HepG2 (cell line): ENCODE results near the gene CHCHD1. TPM values are rescaled to one million over a fixed set of nuclear protein-coding genes. Genes with fewer than 3 reads are reported as not detected.
A peak's percentile ranks its signal among the peaks of the same experiment; 100 is the strongest.

Source experiments
- ARNT2 ChIP-seq: sonication (generic); formaldehyde crosslinking; IDR thresholded peaks from 2 replicates; pipeline ENCODE4 v1.8.0; 2022; ENCODE audit warnings: mild to moderate bottlenecking, low read depth, missing genetic modification reagents, moderate library complexity
- CHD2 ChIP-seq: IDR thresholded peaks from 2 replicates; pipeline ENCODE4 v1.6.1; 2011; ENCODE audit warnings: low read depth, low read length, improper control_type of control experiment
- HNRNPK ChIP-seq: fragments of 200-400 bp; formaldehyde crosslinking; IDR thresholded peaks from 2 replicates; pipeline ENCODE4 v1.6.1; 2018; ENCODE audit warnings: low read length, low read depth, moderate library complexity, mild to moderate bottlenecking; ENCODE audit not compliant: poor library complexity, severe bottlenecking
- IKZF1 ChIP-seq: fragments of 450-650 bp; IDR thresholded peaks from 2 replicates; pipeline ENCODE4 v1.7.1; 2016
- JUNB ChIP-seq: sonication (generic); formaldehyde crosslinking; IDR thresholded peaks from 2 replicates; pipeline ENCODE4 v1.8.0; 2022; ENCODE audit warnings: missing genetic modification reagents, mild to moderate bottlenecking, borderline replicate concordance
- KDM5A ChIP-seq: fragments of 200-600 bp; sonication (generic); IDR thresholded peaks from 2 replicates; pipeline ENCODE4 v1.7.0; 2018; ENCODE audit warnings: antibody characterized with exemption, mild to moderate bottlenecking, low read length, borderline replicate concordance
- MEIS1 ChIP-seq: sonication (generic); formaldehyde crosslinking; IDR thresholded peaks from 2 replicates; pipeline ENCODE4 v1.9.0; 2021; ENCODE audit warnings: mild to moderate bottlenecking, missing genetic modification reagents, moderate library complexity, borderline replicate concordance
- MYC ChIP-seq: sonication (generic); formaldehyde crosslinking; IDR thresholded peaks from 2 replicates; pipeline ENCODE4 v1.9.0; 2021; ENCODE audit warnings: missing genetic modification reagents, borderline replicate concordance
- NFIC ChIP-seq: IDR thresholded peaks from 2 replicates; pipeline ENCODE4 v1.6.1; 2012; ENCODE audit warnings: mild to moderate bottlenecking, low read length, inconsistent platforms
- SMYD3 ChIP-seq: sonication (generic); formaldehyde crosslinking; IDR thresholded peaks from 2 replicates; pipeline ENCODE4 v1.8.1; 2023; ENCODE audit warnings: mild to moderate bottlenecking, missing genetic modification reagents
- SUZ12 ChIP-seq: fragments of 150-350 bp; IDR thresholded peaks from 2 replicates; pipeline ENCODE4 v1.6.1; 2014; ENCODE audit warnings: low read depth, low read length
- TMF1 ChIP-seq: sonication (generic); formaldehyde crosslinking; IDR thresholded peaks from 2 replicates; pipeline ENCODE4 v1.8.1; 2022; ENCODE audit warnings: low read depth, missing genetic modification reagents
- ZBTB38 ChIP-seq: sonication (generic); formaldehyde crosslinking; IDR thresholded peaks from 2 replicates; pipeline ENCODE4 v1.5.1; 2020; ENCODE audit warnings: mild to moderate bottlenecking, missing genetic modification reagents
- ZMAT3 ChIP-seq: sonication (generic); formaldehyde crosslinking; conservative IDR thresholded peaks from 2 replicates; pipeline ENCODE4 v1.7.0; 2021; ENCODE audit warnings: missing genetic modification reagents
- ZMYM4 ChIP-seq: sonication (generic); formaldehyde crosslinking; IDR thresholded peaks from 2 replicates; pipeline ENCODE4 v1.8.1; 2023; ENCODE audit warnings: mild to moderate bottlenecking, missing genetic modification reagents
- ZNF333 ChIP-seq: sonication (generic); formaldehyde crosslinking; IDR thresholded peaks from 2 replicates; pipeline ENCODE4 v1.4.0; 2020; ENCODE audit warnings: mild to moderate bottlenecking, missing genetic modification reagents, borderline replicate concordance
- ZNF350 ChIP-seq: sonication (generic); formaldehyde crosslinking; IDR thresholded peaks from 2 replicates; pipeline ENCODE4 v1.4.0; 2020; ENCODE audit warnings: mild to moderate bottlenecking, low read depth, missing genetic modification reagents, borderline replicate concordance
- ZNF496 ChIP-seq: sonication (generic); formaldehyde crosslinking; IDR thresholded peaks from 2 replicates; pipeline ENCODE4 v1.8.1; 2023; ENCODE audit warnings: mild to moderate bottlenecking, moderate library complexity, missing genetic modification reagents; ENCODE audit not compliant: insufficient replicate concordance
- polyA plus RNA-seq, 8 experiments: library from polyadenylated mRNA; depleted of rRNA in 3 of 8; stranded (reverse) in 7 of 8; unstranded in 1 of 8; fragments of >200 nt; fragmentation: Illumina TruSeq in 4 of 8; extraction: Trizol in 4 of 8; gene quantifications; 2 replicates each; pipeline versions ENCODE4 v1.2.1 to v1.2.3, GENCODE V29; 2011 to 2016; ENCODE audit warnings: low read depth in 4 of 8, missing spikeins in 1 of 8, mixed read lengths in 1 of 8; ENCODE audit not compliant: insufficient read depth in 1 of 8
- total RNA-seq, 5 experiments: library from RNA; depleted of rRNA; stranded (reverse); fragments of >200 nt; fragmentation: Illumina TruSeq; extraction: Trizol; gene quantifications; 2 replicates each; pipeline ENCODE4 v1.2.3, GENCODE V29; 2016; ENCODE audit warnings: low read depth in 1 of 5
- TF ChIP-seq, protein P1 (sequence below): sonication (generic); formaldehyde crosslinking; IDR thresholded peaks from 2 replicates; pipeline ENCODE4 v1.5.0; 2020; ENCODE audit warnings: missing genetic modification reagents
- TF ChIP-seq, protein P2 (sequence below): sonication (generic); formaldehyde crosslinking; IDR thresholded peaks from 2 replicates; pipeline ENCODE4 v1.5.1; 2020; ENCODE audit warnings: mild to moderate bottlenecking, missing genetic modification reagents, moderate library complexity
- TF ChIP-seq, protein P3 (sequence below): fragments of 450-650 bp; IDR thresholded peaks from 2 replicates; pipeline ENCODE4 v1.6.1; 2016
- TF ChIP-seq, protein P4 (sequence below): IDR thresholded peaks from 2 replicates; pipeline ENCODE4 v1.6.1; 2016; ENCODE audit warnings: low read depth
- TF ChIP-seq, protein P5 (sequence below): sonication (generic); IDR thresholded peaks from 2 replicates; pipeline ENCODE4 v1.6.1; 2016; ENCODE audit warnings: low read depth, borderline replicate concordance

Gene CHCHD1
- total and polyA plus RNA-seq, 2 of the 13 experiments (the other 11 are each of a cell fraction or from before 2014, with no cell fraction given): 36.9 to 71.2 TPM

DNA sequence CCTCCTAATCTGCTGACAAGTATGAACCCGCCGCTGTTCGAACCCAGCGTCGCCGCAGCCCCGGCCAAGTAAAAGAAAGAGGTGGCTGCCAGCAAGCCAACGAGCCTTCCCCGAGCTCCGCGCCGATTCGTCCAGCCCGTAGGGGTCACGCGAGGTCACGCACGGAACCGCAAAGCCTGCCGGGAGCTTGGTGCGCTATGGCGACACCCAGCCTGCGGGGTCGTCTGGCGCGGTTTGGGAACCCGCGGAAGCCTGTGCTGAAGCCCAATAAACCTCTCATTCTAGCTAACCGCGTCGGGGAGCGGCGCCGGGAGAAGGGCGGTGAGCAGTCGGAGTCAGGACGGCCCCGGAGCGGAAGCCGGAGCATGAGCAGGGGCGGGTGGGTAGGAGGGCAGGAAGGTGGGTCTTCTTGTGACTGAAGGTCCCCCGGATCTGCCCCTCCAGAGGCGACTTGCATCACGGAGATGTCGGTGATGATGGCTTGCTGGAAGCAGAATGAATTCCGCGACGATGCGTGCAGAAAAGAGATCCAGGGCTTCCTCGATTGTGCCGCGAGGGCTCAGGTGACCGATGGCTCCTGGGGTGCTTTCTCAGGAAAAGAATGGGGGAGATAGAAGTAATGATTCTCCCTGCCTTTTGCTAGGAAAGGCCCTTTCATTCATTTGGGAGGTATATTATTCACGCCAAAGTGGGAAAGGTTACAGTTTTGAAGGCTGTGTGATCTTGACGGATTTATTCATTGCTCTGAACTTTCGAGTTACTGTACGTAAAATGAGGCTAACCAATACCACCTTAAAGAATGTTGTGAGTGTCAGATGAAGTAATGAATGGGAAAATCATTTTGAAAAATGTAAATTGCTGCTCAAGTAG lies at the start of gene CHCHD1 (continued):
- TF ChIP-seq, protein P1, sequence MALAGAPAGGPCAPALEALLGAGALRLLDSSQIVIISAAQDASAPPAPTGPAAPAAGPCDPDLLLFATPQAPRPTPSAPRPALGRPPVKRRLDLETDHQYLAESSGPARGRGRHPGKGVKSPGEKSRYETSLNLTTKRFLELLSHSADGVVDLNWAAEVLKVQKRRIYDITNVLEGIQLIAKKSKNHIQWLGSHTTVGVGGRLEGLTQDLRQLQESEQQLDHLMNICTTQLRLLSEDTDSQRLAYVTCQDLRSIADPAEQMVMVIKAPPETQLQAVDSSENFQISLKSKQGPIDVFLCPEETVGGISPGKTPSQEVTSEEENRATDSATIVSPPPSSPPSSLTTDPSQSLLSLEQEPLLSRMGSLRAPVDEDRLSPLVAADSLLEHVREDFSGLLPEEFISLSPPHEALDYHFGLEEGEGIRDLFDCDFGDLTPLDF (CRISPR knock-in tag): 0 out of 2 replicates have a peak, but pooled peaks have one; percentile 45
- TF ChIP-seq NFIC (no peak), IKZF1 (no peak), ZNF496 (CRISPR knock-in tag) (no peak), ZMYM4 (no peak; the same call in none of the 2 replicates), ZNF333 (CRISPR knock-in tag) (no peak), JUNB (CRISPR knock-in tag) (no peak), MEIS1 (CRISPR knock-in tag) (0 out of 2 replicates have a peak, but pooled peaks have one; percentile 35), MYC (peak; percentile 81), ZNF350 (CRISPR knock-in tag) (peak; percentile 82; the same call in 1 of the 2 replicates), CHD2 (no peak), TMF1 (CRISPR knock-in tag) (no peak), ZMAT3 (CRISPR knock-in tag) (0 out of 2 replicates have a peak, but pooled peaks have one; percentile 37), ARNT2 (CRISPR knock-in tag) (0 out of 2 replicates have a peak, but pooled peaks have one; percentile 45), HNRNPK (no peak), KDM5A (peak; percentile 87), SMYD3 (CRISPR knock-in tag) (no peak), ZBTB38 (peak; percentile 77; the same call in 1 of the 2 replicates), SUZ12 (peak; percentile 44)
- TF ChIP-seq, protein P2, sequence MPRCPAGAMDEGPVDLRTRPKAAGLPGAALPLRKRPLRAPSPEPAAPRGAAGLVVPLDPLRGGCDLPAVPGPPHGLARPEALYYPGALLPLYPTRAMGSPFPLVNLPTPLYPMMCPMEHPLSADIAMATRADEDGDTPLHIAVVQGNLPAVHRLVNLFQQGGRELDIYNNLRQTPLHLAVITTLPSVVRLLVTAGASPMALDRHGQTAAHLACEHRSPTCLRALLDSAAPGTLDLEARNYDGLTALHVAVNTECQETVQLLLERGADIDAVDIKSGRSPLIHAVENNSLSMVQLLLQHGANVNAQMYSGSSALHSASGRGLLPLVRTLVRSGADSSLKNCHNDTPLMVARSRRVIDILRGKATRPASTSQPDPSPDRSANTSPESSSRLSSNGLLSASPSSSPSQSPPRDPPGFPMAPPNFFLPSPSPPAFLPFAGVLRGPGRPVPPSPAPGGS (CRISPR knock-in tag): peak; percentile 67
- TF ChIP-seq, protein P3, sequence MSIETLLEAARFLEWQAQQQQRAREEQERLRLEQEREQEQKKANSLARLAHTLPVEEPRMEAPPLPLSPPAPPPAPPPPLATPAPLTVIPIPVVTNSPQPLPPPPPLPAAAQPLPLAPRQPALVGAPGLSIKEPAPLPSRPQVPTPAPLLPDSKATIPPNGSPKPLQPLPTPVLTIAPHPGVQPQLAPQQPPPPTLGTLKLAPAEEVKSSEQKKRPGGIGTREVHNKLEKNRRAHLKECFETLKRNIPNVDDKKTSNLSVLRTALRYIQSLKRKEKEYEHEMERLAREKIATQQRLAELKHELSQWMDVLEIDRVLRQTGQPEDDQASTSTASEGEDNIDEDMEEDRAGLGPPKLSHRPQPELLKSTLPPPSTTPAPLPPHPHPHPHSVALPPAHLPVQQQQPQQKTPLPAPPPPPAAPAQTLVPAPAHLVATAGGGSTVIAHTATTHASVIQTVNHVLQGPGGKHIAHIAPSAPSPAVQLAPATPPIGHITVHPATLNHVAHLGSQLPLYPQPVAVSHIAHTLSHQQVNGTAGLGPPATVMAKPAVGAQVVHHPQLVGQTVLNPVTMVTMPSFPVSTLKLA: no peak
- TF ChIP-seq, protein P4, sequence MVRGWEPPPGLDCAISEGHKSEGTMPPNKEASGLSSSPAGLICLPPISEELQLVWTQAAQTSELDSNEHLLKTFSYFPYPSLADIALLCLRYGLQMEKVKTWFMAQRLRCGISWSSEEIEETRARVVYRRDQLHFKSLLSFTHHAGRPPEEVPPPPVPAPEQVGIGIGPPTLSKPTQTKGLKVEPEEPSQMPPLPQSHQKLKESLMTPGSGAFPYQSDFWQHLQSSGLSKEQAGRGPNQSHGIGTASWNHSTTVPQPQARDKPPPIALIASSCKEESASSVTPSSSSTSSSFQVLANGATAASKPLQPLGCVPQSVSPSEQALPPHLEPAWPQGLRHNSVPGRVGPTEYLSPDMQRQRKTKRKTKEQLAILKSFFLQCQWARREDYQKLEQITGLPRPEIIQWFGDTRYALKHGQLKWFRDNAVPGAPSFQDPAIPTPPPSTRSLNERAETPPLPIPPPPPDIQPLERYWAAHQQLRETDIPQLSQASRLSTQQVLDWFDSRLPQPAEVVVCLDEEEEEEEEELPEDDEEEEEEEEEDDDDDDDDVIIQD (CRISPR knock-in tag): peak; percentile 54; the same call in 1 of the 2 replicates
- TF ChIP-seq, protein P5, sequence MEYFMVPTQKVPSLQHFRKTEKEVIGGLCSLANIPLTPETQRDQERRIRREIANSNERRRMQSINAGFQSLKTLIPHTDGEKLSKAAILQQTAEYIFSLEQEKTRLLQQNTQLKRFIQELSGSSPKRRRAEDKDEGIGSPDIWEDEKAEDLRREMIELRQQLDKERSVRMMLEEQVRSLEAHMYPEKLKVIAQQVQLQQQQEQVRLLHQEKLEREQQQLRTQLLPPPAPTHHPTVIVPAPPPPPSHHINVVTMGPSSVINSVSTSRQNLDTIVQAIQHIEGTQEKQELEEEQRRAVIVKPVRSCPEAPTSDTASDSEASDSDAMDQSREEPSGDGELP: peak; percentile 57; the same call in 1 of the 2 replicates
